Calu3 (cell line): Measurements from ENCODE around the gene CMIP. TPM values are rescaled to one million over a fixed set of nuclear protein-coding genes. Genes with fewer than 3 reads are reported as not detected.

Source experiments
- BruUV-seq: library from RNA; stranded (reverse); fragments of 400-500 nt; replicated peaks from 2 replicates; lab custom pipeline; 2021; lab: Mats Ljungman, UMichigan
- CTCF ChIA-PET: fragments of 300-600 bp; sonication (Branson Sonifier 250); formaldehyde crosslinking; loops from one replicate; lab custom pipeline; 2022; ENCODE audit warnings: antibody characterized with exemption; lab: Charles Lee
- DNase-seq: peaks from one replicate; pipeline ENCODE4 v3.0.0; 2022
- H3K27ac Mint-ChIP-seq: one replicate; pipeline ENCODE4 v1.8.0; 2022; ENCODE audit warnings: mixed read lengths; ENCODE audit not compliant: unreplicated experiment
- H3K27me3 Mint-ChIP-seq: one replicate; pipeline ENCODE4 v1.8.0; 2022; ENCODE audit warnings: mixed read lengths; ENCODE audit not compliant: unreplicated experiment
- H3K36me3 Mint-ChIP-seq: one replicate; pipeline ENCODE4 v1.8.0; 2022; ENCODE audit warnings: mild to moderate bottlenecking, moderate library complexity, mixed read lengths; ENCODE audit not compliant: insufficient read depth, unreplicated experiment
- H3K4me1 Mint-ChIP-seq: one replicate; pipeline ENCODE4 v1.8.0; 2022; ENCODE audit warnings: mild to moderate bottlenecking, low read depth, mixed read lengths; ENCODE audit not compliant: unreplicated experiment
- H3K4me3 Mint-ChIP-seq: one replicate; pipeline ENCODE4 v1.8.0; 2022; ENCODE audit warnings: mild to moderate bottlenecking, low read depth, moderate library complexity, mixed read lengths; ENCODE audit not compliant: unreplicated experiment
- H3K9me3 Mint-ChIP-seq: one replicate; pipeline ENCODE4 v1.8.0; 2022; ENCODE audit warnings: low read depth, mixed read lengths; ENCODE audit not compliant: unreplicated experiment
- intact Hi-C: fragments of 100-400 bp; cut with micrococcal nuclease; formaldehyde crosslinking; loops from one replicate; pipeline ENCODE4 v1.10.0; 2022; ENCODE audit not compliant: unreplicated experiment
- total RNA-seq: library from RNA; stranded (reverse); gene quantifications from 2 replicates; pipeline ENCODE4 v1.2.3, GENCODE V29; 2022
- TF ChIP-seq, protein P1 (sequence below): fragments of 200-600 bp; IDR thresholded peaks from one replicate; pipeline ENCODE4 v1.8.0; 2022; ENCODE audit warnings: antibody characterized with exemption; ENCODE audit not compliant: unreplicated experiment

The CMIP gene
- total RNA-seq, 1 experiment from 2014 or later: 82.7 TPM

DNA sequence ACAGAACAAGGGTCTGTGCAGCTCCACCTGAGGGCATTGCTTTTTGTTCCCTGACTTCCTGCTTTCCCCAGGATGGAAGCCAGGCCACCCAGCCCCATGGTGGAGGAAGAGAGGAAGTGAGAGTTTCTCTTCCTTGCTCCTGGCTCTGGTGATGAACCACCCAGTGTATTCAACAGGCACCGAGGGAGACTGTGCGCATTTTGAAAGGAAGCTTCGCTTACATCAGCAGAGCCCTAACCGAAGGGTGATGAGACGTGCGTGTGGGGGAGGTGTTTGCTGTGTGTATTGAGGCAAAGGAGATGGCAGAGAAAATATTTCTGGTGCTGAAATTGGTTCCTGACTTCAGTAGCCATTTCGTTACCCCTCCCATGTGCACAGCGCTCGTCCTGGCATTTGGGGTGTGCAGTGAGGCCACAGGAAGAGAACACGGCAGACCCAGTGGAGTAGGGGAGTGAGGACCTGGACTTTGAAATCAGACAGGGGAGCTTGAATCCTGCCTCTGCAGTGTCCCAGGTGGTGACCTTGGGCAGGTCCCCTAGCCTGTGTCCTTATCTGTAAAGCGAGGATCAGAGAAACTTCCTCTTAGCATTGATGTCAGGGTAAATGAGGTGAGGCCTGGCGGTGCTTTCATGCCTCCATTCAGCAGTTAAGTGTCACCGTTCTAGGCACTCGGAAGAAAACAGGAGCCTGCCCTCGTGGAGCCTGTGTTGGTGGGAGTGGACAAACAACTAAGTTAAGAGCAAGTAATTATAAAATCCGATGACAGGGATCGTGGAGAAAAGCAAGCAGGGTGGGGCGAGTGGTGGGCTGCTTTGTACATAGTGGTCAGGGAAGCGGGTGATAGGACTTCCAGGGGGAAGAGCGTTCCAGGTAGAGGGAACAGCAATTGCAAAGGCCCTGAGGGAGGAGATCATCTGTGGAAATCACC, 7.4 kb downstream of the CMIP start:
- intact Hi-C loops: no loop called here
- CTCF ChIA-PET: interaction anchor here (0.5 kb wide), 1 partner anchor 212 kb away, joined by 4 read pairs; no protein-coding TSS in a partner anchor
- Mint-ChIP-seq H3K9me3 (no peaks in the 10 kb centered on the region), H3K4me3 (peak overlapping the region; percentile 10), H3K4me1 (peaks cover 72% of the 10 kb centered on the region), H3K36me3 (peaks cover 36% of the 10 kb centered on the region), H3K27ac (no peak overlapping the region), H3K27me3 (no peaks in the 10 kb centered on the region)
- BruUV-seq: no TSS peak
- no peak for DNase-seq
- TF ChIP-seq, protein P1, sequence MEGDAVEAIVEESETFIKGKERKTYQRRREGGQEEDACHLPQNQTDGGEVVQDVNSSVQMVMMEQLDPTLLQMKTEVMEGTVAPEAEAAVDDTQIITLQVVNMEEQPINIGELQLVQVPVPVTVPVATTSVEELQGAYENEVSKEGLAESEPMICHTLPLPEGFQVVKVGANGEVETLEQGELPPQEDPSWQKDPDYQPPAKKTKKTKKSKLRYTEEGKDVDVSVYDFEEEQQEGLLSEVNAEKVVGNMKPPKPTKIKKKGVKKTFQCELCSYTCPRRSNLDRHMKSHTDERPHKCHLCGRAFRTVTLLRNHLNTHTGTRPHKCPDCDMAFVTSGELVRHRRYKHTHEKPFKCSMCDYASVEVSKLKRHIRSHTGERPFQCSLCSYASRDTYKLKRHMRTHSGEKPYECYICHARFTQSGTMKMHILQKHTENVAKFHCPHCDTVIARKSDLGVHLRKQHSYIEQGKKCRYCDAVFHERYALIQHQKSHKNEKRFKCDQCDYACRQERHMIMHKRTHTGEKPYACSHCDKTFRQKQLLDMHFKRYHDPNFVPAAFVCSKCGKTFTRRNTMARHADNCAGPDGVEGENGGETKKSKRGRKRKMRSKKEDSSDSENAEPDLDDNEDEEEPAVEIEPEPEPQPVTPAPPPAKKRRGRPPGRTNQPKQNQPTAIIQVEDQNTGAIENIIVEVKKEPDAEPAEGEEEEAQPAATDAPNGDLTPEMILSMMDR: no peak

GRCh38 chr16:81453091-81453728, 8.6 kb downstream of the CMIP start:
- TF ChIP-seq, protein P1: no peak
- CTCF ChIA-PET: interaction anchor here (0.6 kb wide), 1 partner anchor 292 kb away, joined by 3 read pairs; no protein-coding TSS in a partner anchor
- no peak for DNase-seq
- H3K4me1 Mint-ChIP-seq: peaks cover 82% of the 10 kb centered on the region
- no peak overlapping the region for H3K27ac Mint-ChIP-seq
- no peaks in the 10 kb centered on the region for H3K27me3 Mint-ChIP-seq
- no TSS peak for BruUV-seq
- peaks cover 36% of the 10 kb centered on the region for H3K36me3 Mint-ChIP-seq
- intact Hi-C loops: no loop called here
- no peaks in the 10 kb centered on the region for H3K9me3 Mint-ChIP-seq
- H3K4me3 Mint-ChIP-seq: no peak overlapping the region

DNA sequence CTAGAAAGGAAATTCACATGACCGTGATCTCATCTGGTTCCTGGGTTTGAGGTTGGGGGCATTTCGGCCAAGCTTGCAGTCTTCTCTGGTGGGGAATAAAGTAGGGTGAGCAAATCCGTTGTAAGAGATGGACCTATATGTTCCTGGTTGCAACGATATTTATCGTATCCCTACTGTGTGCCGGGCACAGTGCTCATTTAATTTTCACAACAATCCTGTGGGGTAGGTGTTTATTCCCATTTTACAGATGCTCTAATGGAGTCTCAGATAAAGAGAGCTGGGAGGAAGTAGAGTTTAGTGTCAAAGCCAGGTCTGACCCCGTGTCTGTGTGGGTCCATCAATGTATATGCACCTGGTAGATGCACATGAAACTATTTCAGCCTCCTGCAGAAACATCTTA, 9.4 kb downstream of the CMIP start:
- no TSS peak for BruUV-seq
- H3K4me1 Mint-ChIP-seq: peaks cover 81% of the 10 kb centered on the region
- intact Hi-C loops: no loop called here

GRCh38 chr16:81455006-81455405, 10.4 kb downstream of the CMIP start:
- Mint-ChIP-seq H3K4me1 (peaks cover 74% of the 10 kb centered on the region), H3K27ac (peak overlapping the region; percentile 32), H3K9me3 (no peaks in the 10 kb centered on the region), H3K36me3 (peaks cover 34% of the 10 kb centered on the region), H3K4me3 (no peak overlapping the region), H3K27me3 (no peaks in the 10 kb centered on the region)
- no TSS peak for BruUV-seq
- intact Hi-C loops: no loop called here
- CTCF ChIA-PET: interaction anchor here (0.6 kb wide), 1 partner anchor 591 kb away, joined by 3 read pairs; no protein-coding TSS in a partner anchor
- no peak for DNase-seq
- TF ChIP-seq, protein P1: no peak

More for the DNA sequence above, 9.4 kb downstream of the CMIP start:
- Mint-ChIP-seq H3K27ac (no peak overlapping the region), H3K9me3 (no peaks in the 10 kb centered on the region), H3K36me3 (peaks cover 34% of the 10 kb centered on the region), H3K27me3 (no peaks in the 10 kb centered on the region), H3K4me3 (no peak overlapping the region)
- DNase-seq: no peak
- CTCF ChIA-PET: interaction anchor here (0.6 kb wide), 1 partner anchor 291 kb away, joined by 3 read pairs; no protein-coding TSS in a partner anchor
- TF ChIP-seq, protein P1: no peak
